GM18907 (cell line): Measurements from ENCODE around the gene WBP1L.
"Not testable (repeated sequence)": the region's sequence is repeated elsewhere in the genome, so short reads cannot be mapped to it uniquely, and the experiment has no call there.

Experiments used
- ATAC-seq: cut with Tn5 transposase; IDR thresholded peaks from one replicate; pipeline ENCODE4 v1.9.1; 2021; ENCODE audit warnings: mild to moderate bottlenecking, moderate library complexity; ENCODE audit not compliant: unreplicated experiment

WBP1L gene

DNA sequence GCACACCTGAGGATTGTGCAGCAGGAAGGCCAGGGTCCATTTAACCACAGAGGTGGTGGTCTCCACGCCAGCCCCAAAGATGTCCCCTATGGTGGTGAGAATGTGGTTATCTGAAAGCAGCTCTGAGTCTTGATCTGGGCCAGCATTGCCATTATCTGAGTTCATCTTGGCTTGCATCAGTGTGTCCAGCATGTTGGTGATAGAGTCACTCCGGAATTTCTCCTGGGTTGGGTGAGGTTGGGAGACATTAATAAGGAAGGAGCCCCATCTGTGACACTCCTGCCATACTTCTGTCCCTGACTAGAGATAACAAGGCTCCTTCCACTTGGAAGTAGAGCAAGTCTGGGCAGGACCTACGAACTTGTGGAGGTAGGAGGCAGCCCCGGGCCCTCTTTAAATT, 89.2 kb downstream of the WBP1L start:
- no peak for ATAC-seq

DNA sequence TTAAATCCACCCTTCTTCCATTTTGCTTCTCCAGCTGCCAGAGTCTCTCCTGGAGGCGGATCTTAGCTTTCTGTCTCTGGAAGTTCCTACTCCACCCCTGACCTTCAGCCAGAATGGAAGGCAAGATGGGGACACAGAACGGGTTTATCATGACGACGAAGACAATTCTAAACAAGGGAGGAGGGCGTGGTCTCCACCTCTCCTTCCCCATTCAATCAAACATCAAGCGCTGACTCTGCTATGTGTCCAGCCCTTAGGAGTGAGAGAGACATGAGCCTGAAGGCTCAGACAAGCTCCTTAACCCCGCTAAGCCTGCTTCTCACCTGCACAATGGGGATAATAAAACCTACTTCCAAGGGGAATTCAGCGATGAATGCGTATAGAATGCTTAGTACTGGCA, 90.4 kb downstream of the WBP1L start:
- ATAC-seq = no peak

DNA sequence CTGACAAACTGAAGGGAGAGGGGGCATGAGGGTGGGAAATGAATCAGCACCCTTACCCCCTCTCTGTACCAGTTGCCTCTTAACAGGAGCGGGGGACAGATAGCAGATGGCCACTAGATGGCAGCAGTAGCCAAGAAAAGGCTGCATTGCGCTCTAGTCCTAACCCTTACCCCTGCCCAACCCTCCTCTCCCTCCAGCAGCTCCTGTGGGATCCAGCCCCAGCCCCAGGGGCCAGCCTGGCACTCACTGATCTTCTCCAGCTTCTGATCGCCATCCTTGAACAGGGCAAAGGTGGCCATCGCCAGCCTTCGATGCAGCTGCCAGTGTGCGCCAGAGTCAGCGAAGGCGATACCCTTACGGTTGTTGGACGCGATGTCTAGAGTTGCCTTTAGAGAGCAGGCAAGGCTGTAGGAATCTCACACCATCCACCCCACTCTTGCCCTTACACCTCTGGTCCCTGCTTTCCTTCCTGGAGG, 91.3 kb downstream of the WBP1L start:
- ATAC-seq = no peak

DNA sequence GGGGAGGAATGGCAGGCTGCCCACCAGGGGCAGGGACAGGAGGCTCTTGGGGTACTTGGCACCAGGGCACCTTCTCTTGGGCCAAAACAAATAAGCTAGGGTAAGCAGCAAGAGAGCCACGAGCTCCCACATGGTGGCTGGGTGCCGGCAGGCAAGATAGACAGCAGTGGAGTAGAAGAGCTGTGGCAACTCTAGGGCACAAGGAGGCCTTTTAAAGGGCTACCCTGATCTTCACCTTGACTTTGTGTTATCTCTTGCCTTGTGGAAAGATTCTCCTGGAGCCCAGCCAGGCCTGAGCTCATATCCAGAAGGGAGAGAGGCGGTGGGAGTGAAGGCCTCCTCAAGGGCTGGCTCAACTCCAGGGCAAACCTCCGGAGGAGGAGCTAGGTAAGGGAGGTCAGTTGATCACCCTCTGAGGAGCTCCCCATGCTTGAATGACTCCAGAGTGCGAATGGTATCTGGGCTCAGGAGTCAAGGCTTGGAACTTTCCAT, 93.5 kb downstream of the WBP1L start, which contains the start of gene CYP17A1:
CYP17A1 (minus strand) TSS at position 184 of the 492 bp plus-strand sequence; CDS start at position 132, 52 bp downstream.
- no peak for ATAC-seq

DNA sequence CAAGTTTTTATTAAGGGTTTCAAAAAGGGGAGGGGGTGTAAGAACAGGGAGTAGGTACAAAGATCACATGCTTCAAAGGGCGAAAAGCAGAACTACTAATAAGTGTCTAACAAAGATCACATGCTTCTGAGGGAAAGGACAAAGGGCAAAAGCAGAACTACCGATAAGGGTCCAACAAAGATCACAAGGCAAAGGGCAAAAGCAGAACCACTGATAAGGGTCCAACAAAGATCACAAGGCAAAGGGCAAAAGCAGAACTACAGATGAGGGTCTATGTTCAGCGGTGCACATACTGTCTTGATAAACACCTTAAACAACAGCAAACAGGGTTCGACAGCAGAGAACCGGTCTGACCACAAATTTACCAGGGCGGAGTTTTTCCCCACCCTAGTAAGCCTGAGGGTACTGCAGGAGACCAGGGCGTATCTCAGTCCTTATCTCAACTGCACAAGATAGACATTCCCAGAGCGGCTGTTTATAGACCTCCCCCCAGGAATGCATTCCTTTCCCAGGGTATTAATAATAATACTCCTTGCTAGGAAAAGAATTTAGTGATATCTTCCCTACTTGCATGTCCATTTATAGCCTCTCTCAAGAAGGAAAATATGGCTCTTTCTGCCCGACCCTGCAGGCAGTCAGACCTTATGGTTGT, 94.7 kb downstream of the WBP1L start:
- ATAC-seq = not testable (repeated sequence)

DNA sequence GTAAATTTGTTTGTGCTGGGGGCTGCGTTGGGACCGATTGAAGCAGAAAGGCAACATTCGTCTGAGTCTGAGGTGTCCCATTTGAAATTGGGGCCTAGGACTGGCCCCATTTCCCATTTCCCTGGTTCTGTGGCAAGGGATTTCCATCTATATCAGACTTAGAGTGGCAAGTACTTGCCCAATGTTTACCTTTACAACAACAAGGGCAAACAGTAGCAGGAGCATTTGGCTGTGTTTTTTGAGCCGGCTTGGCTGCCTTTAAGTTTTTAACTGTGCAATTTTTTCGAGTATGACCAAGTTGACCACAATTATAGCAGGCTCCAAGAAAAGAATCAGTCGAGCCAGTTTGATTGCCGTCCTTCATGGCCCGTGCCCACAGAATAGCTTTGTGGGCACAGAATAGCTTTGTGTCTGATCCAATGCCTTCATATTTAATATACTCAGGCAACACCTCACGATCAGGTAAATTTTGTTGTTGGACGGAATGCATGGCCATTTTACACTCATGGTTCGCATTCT, 98.1 kb downstream of the WBP1L start:
- no peak for ATAC-seq

DNA sequence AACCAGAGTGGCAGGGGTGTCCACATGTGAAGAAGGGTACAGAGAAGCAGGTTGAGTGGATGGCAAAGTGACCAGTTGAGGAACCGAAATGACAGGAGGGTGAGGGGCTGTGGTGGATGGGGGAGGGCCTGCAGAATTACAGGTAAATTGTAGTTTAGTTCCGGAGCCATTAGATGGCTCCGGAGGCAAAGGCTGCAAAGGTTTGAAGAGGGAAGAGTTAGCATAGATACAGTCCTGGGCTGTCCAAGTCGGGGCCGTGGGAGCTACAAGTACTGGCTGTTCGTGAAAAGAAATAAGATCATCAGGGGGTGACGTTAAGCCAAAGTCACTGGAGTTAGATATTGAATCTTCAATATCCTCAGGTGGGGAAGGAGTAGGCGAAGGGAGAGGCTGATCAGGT, 99.4 kb downstream of the WBP1L start:
- not testable (repeated sequence) for ATAC-seq

DNA sequence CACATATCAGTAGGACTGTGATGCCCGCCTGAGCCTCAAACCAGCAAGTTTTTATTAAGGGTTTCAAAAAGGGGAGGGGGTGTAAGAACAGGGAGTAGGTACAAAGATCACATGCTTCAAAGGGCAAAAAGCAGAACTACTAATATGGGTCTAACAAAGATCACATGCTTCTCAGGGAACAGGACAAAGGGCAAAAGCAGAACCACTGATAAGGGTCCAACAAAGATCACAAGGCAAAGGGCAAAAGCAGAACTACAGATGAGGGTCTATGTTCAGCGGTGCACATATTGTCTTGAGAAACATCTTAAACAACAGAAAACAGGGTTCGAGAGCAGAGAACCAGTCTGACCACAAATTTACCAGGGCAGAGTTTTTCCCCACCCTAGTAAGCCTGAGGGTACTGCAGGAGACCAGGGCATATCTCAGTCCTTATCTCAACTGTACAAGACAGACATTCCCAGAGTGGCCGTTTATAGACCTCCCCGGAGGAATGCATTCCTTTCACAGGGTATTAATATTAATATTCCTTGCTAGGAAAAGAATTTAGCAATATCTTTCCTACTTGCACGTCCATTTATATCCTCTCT, 100.5 kb downstream of the WBP1L start:
- ATAC-seq = not testable (repeated sequence)

DNA sequence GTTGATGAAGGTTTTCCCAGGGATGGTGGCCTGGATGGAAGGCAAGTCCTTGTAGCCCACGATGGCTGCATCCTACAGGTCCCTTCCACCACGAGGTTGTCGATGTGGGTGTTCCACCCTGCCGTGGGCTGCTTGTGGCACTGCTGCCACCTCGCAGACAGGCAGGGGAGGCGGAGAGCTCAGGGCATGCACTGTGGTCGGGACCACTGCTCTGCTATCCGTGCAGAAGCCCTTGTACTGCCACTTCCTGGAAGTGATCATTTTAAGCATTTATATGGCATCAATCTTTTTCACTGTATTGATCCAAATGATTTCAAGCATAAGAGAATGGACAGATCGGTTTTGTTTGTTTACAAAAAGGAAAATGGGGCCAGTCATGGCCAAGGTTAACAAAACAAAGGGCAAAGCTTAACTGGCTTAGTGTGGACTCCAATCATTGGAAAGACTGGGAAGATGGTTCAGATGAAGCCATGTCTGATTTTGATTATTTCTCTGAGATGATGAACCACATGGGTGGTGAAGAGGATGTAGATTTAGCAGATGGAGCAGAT, 101.7 kb downstream of the WBP1L start:
- no peak for ATAC-seq

DNA sequence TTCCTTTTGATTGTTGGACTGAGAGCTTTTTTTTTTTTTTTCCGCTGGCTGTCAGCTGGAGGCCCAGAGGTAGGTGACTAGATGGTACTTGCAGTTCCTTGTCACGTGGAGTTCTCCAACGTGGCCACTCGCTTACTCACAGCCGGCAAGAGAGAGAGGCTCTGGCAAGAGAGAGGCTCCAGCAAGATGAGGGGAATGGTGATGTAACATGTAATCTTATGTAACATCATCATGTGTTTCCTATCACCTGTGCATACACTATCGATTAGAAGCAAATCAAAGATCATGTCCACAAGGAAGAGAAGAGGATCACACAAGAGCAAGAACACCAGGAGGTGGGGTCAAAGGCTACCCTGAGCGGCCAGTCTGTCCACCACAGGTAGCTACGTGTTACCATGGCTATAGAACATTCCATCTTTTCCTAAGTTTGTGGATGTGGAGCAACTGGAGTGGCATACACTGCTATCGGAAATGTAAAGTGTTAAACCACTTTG, 106.3 kb downstream of the WBP1L start:
- ATAC-seq = no peak

DNA sequence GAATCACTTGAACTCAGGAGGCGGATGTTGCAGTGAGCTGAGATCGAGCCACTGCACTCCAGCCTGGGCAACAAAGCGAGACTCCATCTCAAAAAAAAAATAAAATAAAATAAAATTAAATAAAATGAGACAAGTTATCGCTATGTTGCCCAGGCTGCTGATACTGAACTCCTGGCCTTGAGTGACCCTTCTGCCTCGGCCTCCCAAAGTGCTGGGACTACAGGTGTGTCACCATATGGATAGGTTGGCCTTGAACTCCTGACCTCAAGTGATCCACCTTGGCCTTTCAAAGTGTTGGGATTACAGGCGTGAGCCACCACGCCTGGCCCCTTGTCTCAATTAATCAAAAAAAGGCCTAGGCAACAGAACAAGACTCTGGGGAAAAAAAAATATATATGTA, 109.5 kb downstream of the WBP1L start:
- ATAC-seq = not testable (repeated sequence)

DNA sequence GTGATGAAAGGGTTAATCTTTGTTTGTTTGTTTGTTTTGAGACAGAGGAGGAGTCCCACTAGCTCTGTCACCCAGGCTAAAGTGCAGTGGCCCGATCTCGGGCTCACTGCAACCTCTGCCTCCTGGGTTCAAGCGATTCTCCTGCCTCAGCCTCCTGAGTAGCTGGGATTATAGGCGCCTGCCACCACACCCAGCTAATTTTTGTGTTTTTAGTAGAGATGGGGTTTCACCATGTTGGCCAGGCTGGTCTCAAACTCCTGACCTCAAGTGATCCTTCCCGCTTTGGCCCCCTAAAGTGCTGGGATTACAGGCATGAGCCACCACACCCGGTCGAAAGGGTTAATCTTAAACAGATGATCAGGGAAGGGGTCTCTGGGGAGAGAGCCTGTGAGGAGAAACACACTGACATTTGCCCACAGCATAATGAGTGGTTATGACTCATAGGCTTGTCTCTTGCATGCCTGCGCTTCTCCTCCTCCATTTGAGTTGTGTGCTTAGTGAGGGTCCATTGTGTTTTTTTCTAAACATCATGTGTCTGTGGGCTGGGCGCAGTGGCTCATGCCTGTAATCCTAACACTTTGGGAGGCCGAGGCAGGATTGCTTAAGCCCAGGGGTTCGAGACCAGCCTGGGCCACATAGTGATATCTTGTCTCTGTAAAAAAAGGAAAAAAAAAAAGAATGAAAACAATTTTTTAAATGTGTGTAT, 112.1 kb downstream of the WBP1L start:
- ATAC-seq = not testable (repeated sequence)

DNA sequence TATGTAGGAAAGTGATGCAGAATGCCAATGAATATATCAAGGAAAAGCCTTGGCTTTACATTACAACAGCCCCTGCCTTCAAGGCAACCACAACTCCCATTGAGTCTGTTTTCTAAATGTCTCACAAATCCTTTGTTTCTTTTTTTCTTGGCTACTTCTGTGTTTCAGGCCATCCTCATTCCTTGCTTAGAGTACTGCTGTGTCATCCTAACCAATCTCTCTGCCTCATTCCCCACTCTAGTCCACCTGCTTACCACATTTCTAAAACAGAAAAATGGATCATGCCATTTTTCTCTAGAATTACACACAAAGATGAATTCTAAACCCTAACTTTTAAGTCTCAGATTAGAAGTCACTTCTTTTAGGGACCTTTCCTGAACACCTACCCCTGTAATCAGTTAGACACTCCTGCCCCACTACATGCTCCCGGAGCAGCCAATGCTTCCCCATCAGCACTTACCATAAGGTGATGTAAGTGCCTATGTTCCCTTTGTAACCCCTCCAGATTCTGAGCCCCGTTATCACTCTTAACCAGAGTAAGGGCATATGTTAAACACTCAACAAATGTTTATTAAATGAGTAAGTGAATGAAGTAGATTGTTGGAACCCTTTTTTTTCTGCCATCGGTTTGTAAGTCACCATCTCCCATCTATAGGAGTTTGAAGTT, 113.1 kb downstream of the WBP1L start:
- ATAC-seq = no peak

DNA sequence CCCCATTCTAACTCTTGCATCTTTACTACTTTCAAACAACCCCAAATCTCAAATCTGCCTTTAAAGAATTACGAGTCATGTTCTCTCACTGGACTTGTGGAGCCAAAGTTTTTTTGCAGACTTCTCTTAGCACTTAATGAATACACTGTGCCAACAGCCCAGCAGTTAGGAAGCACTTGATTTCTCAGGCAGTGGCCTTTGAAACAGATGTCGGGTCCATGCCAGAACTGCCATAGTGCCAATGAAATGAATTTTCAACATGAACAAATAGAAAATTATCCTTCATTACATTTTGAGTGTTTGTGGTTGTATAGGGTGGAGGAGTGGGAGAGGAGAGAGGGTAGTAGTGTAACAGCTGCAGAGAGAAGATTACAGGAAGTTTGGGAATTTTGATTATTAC, 116.2 kb downstream of the WBP1L start:
- ATAC-seq = no peak

DNA sequence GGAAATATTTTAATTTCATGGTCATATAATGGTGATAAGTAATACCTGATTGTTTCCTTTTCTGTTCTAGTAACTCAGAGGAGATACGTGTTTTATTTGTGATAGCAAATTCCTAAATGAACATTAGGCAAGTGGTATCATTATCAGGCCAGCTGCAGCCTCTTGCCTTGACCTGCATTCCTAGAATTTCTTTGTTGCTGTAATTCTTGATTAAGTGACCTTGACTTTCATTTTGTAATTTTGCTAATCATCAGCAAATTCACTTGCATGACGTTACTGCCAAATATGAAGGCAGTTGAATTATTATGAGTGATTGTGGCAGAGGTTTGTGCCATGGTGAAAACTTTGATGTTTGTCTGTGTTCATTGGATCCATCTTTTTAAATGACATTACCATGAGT, 119.9 kb downstream of the WBP1L start:
- no peak for ATAC-seq

DNA sequence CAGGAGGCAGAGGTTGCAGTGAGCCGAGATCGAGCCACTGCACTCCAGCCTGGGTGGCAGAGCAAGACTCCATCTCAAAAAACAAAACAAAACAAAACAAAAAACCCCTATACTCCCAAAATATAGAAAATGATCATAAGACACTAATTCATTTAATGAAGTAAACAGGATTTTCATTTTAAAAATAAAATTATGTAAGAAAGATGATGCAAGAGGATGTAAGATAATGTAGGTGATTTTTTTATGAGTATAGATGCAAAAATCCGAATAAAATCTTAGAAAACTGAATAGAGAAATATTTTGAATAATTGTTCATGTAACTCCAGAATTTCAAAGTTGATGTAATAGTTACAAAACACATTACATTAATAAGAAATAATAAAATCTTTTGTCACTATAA, 121.9 kb downstream of the WBP1L start:
- no peak for ATAC-seq
